GM12875 (cell line): ENCODE results near the gene IGSF21.
"Not testable (repeated sequence)": the region's sequence is repeated elsewhere in the genome, so short reads cannot be mapped to it uniquely, and the experiment has no call there.

ENCODE experiments used
- H3K4me3 ChIP-seq: one replicate; pipeline ENCODE4 v1.5.1; 2011; ENCODE audit warnings: low read depth, low read length, control low read depth
- TF ChIP-seq, protein P1 (sequence below): IDR thresholded peaks from 2 replicates; pipeline ENCODE4 v1.5.1; 2011; ENCODE audit warnings: low read depth, mild to moderate bottlenecking, control low read depth, inconsistent platforms, low read length, moderate library complexity, borderline replicate concordance; ENCODE audit not compliant: insufficient read depth

IGSF21 gene

DNA sequence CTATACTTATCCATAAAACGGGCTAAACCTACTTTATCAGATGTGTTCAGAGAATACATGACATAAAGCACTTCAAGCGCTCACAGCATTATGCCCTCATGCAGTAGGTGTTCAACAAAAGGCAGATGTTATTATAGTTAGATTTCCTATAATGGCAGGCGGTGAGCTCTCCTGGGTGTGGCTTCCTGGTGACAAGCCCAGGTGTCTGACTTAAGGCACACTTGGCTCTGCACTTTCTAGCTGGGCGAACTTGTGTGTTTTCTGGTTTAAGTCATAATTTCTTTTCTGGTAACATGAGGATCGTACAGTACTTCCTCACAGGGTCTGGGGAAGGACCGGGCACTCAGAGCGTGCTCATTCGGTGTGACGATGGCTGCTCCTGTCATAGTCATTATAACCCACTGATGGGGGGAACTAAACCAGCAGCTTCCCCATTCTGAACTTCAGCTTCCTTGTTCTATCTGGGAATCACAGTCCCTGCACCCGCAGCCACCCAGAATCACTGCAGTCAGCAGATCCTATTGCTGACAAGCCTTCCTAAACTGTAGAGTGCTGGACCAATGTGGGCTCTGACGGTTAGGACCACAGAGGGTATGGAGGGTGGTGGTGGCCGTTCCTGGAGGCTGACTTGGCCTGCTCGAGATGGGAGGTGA, 52.8 kb downstream of the IGSF21 start:
- H3K4me3 ChIP-seq = no peak overlapping the region
- TF ChIP-seq, protein P1, sequence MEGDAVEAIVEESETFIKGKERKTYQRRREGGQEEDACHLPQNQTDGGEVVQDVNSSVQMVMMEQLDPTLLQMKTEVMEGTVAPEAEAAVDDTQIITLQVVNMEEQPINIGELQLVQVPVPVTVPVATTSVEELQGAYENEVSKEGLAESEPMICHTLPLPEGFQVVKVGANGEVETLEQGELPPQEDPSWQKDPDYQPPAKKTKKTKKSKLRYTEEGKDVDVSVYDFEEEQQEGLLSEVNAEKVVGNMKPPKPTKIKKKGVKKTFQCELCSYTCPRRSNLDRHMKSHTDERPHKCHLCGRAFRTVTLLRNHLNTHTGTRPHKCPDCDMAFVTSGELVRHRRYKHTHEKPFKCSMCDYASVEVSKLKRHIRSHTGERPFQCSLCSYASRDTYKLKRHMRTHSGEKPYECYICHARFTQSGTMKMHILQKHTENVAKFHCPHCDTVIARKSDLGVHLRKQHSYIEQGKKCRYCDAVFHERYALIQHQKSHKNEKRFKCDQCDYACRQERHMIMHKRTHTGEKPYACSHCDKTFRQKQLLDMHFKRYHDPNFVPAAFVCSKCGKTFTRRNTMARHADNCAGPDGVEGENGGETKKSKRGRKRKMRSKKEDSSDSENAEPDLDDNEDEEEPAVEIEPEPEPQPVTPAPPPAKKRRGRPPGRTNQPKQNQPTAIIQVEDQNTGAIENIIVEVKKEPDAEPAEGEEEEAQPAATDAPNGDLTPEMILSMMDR = no peak

DNA sequence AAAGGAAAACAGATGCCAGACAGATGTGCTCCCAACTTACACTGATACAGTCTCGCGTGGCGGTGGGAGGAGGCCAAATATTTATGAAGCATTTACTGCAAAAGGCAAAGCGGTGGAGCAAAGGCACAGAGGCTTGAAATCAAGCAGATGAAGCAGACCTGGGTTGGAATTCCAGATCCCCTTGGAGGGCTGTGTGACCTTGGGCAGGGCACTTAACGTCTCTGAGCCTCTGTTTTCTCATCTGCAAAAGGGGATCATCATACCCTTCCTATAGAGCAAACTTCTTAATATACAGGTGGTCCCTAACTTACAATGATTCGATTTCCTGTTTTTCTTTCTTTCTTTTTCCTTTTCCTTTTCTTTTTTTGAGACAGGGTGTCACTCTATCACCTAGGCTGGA, 54.1 kb downstream of the IGSF21 start:
- H3K4me3 ChIP-seq = no peak overlapping the region
- TF ChIP-seq, protein P1 = no peak

DNA sequence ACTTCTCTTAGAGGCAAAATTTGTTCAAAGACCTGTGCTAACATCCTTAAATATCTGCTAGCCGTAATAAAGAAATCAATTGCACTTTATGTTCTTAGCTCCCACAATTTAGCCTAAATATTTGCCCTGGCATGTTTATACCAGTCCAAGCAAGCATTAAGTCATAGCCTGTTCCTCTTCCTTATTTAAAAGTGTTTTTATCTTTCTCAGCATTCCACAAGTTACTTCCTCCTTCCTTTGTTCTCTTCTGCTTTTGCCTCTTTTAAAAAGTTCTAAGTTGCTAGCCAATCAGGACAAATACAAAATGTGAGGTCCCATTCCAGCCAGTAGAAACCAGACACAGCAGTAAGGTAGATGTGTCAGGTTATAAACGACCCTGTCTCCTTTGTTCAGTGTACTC, 58.0 kb downstream of the IGSF21 start:
- H3K4me3 ChIP-seq = not testable (repeated sequence)

DNA sequence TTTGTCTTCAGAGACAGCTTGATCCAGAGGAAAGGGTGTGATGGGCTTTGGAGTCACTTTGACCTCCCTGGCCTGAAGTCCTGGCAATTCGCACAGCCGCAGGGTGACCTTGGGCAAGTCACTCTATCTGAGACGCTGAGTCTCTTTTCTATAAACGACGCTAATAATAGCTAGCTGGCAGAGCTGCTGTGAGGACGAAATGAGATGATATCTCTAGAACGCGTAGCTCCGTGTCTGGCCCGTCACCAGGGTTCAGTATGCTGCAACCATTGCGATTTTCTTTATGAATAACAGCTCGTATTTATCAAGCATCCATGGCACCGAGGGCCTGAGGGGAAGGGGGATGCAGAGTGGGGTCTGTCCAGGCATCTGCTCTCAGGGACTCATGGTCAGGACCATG, 58.7 kb downstream of the IGSF21 start:
- H3K4me3 ChIP-seq = no peak overlapping the region
- TF ChIP-seq, protein P1 = no peak

DNA sequence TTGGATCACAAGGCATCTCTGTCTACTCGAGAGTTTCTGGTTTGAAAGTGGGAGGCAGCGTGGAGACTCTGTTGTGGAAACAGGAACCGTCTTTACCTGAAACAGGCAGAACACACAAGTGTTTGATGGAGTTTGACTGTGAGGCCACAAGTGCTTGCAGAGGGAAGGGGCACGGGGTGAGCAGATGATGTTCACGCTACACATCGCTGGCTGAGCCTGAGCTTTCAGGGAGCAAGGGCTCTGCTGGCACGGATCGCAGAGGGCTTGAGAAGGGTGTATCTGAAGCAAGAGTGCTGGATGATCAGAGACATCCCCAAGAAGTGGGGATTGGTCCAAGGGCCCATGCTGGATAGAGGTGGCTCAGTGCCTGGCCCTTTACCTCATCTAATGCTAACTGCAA, 59.3 kb downstream of the IGSF21 start:
- TF ChIP-seq, protein P1 = no peak

DNA sequence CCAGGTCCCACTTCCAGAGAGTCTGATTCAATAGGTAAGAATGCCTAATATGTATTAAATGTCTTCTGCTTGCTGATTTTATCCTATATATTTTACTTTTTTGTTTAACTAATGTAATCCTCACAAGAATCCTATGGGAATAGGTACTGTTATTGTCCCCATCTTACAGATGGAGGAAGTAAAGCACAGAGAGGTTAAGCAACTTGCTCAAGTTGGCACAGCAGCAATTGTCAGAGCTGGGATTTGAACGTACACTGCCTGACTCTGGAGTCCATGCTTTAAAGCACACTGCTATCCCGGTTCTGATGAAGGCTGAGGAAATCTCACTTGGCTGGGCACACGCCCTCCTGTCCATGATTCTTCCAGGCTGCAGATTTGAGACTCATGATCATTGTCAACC, 62.8 kb downstream of the IGSF21 start:
- H3K4me3 ChIP-seq = no peak overlapping the region
- TF ChIP-seq, protein P1 = no peak

More for the DNA sequence above, 59.3 kb downstream of the IGSF21 start:
- no peak overlapping the region for H3K4me3 ChIP-seq

DNA sequence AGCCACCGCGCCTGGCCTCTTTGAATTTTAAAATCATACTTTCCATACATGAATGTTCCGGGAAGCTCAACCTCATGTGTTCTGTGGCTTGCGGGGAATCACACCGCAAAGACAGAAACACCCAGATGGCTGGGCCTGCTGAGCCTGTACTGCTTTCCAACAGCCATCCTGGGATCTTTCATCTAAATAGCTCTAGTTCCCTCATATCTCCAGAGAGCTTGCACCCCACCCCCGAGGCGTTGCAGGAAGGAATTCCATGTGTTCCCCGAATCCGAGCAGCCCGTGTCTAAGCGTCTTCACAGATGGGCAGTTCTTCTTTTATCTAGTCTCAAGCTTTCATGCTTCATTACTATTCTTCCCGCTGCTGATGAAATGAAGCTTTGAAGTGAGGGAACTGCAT, 66.4 kb downstream of the IGSF21 start:
- no peak overlapping the region for H3K4me3 ChIP-seq
- TF ChIP-seq, protein P1 = no peak

DNA sequence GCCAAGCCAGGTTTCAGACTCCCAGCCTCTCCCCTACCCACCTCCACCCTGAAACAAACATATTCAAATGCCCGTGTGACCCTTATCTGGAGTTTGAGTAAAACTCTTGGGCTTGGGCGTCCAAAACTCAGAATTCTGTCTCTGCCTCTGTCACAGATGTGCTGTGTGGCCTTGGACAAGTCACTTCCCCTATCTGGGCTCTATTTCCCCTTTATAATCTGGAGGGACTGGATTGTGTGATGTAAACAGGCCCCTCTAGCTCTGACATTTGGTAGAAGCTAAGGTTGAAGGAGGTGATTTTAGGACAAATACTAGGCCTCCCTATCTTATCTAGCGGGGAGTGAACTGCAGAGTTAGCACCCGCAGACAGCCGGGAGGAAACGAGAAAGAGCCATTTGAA, 67.5 kb downstream of the IGSF21 start:
- no peak overlapping the region for H3K4me3 ChIP-seq
- TF ChIP-seq, protein P1 = no peak
